Tibial artery (tissue), 4 donors: ENCODE results near the gene SOX11.

ENCODE experiments used
- DNase-seq, 2 donors: peaks; one replicate each; pipeline ENCODE4 v3.0.0-alpha.2; 2019
- H3K27ac ChIP-seq, 2 donors: fragments of 200-600 bp; sonication (generic) in 1 of 2; 1 replicate in 1 of 2; 2 replicates in 1 of 2; pipeline ENCODE4 v1.5.1; 2018 to 2019; ENCODE audit warnings: mild to moderate bottlenecking in 1 of 2
- H3K27me3 ChIP-seq, 2 donors: fragments of 200-600 bp; sonication (generic) in 1 of 2; one replicate each; pipeline versions ENCODE4 v1.5.1 to v1.6.0; 2016 to 2019
- H3K36me3 ChIP-seq, 3 donors: fragments of 200-600 bp; sonication (generic) in 2 of 3; one replicate each; pipeline ENCODE4 v1.5.1; 2016 to 2019; ENCODE audit warnings: mild to moderate bottlenecking in 2 of 3
- H3K4me1 ChIP-seq, 4 donors: fragments of 200-600 bp; sonication (generic) in 2 of 4; 1 replicate in 3 of 4; 2 replicates in 1 of 4; pipeline ENCODE4 v1.5.1; 2016 to 2019
- H3K4me3 ChIP-seq, 2 donors: fragments of 200-600 bp; sonication (generic) in 1 of 2; 1 replicate in 1 of 2; 2 replicates in 1 of 2; pipeline ENCODE4 v1.5.1; 2018 to 2019; ENCODE audit warnings: mild to moderate bottlenecking in 2 of 2
- H3K9me3 ChIP-seq, 3 donors: fragments of 200-600 bp; sonication (generic) in 1 of 3; one replicate each; pipeline ENCODE4 v1.5.1; 2016 to 2019
- CTCF ChIP-seq, 2 experiments: fragments of 200-600 bp in 1 of 2; fragments of 450-650 bp in 1 of 2; IDR thresholded peaks; one replicate each; pipeline ENCODE4 v1.5.1; 2017 to 2019; ENCODE audit warnings: antibody characterized with exemption in 2 of 2, mild to moderate bottlenecking in 1 of 2, moderate library complexity in 1 of 2
- intact Hi-C: fragments of 100-400 bp; cut with DNase I; formaldehyde crosslinking; loops from one replicate; pipeline ENCODE4 v1.15.0; 2023; ENCODE audit warnings: low total_unique reads

The SOX11 gene

GRCh38 chr2:5736886-5737285 lies 44.7 kb downstream of the SOX11 start:
- Histone ChIP-seq H3K36me3 (no peaks in the 10 kb centered on the region), H3K27me3 (no peaks in the 10 kb centered on the region), H3K4me3 (no peak overlapping the region), H3K9me3 (no peaks in the 10 kb centered on the region), H3K27ac (no peak overlapping the region), H3K4me1 (no peaks in the 10 kb centered on the region)
- no peak for DNase-seq
- no peak for TF ChIP-seq CTCF (IDR thresholded peaks at IDR 0.05)
- intact Hi-C loops, result no loop called here

- no peaks in the 10 kb centered on the region for H3K36me3 ChIP-seq
- no peak overlapping the region for H3K4me3 ChIP-seq
- no peak overlapping the region for H3K27ac ChIP-seq
- no peak for DNase-seq
- intact Hi-C loops, result no loop called here
- no peak for TF ChIP-seq CTCF (IDR thresholded peaks at IDR 0.05)
- H3K4me1 ChIP-seq, result no peaks in the 10 kb centered on the region
- H3K27me3 ChIP-seq, result no peaks in the 10 kb centered on the region
- H3K9me3 ChIP-seq, result no peaks in the 10 kb centered on the region
Observed at GRCh38 chr2:5740053-5740452, 47.9 kb downstream of the SOX11 start.

- Histone ChIP-seq H3K27ac (no peak overlapping the region), H3K27me3 (no peaks in the 10 kb centered on the region), H3K9me3 (no peaks in the 10 kb centered on the region), H3K36me3 (no peaks in the 10 kb centered on the region), H3K4me1 (no peaks in the 10 kb centered on the region), H3K4me3 (no peak overlapping the region)
- intact Hi-C loops, result no loop called here
- no peak for DNase-seq
- TF ChIP-seq CTCF (IDR thresholded peaks at IDR 0.05), result no peak
Observed at GRCh38 chr2:5740817-5741216, 48.6 kb downstream of the SOX11 start.

GRCh38 chr2:5741242-5741641 lies 49.1 kb downstream of the SOX11 start:
- no peak overlapping the region for H3K27ac ChIP-seq
- no peak overlapping the region for H3K4me3 ChIP-seq
- H3K4me1 ChIP-seq, result no peaks in the 10 kb centered on the region
- TF ChIP-seq CTCF (IDR thresholded peaks at IDR 0.05), result no peak
- no peaks in the 10 kb centered on the region for H3K9me3 ChIP-seq
- no peak for DNase-seq
- intact Hi-C loops, result no loop called here
- no peaks in the 10 kb centered on the region for H3K27me3 ChIP-seq
- H3K36me3 ChIP-seq, result no peaks in the 10 kb centered on the region

- H3K4me1 ChIP-seq, result no peaks in the 10 kb centered on the region
- no peaks in the 10 kb centered on the region for H3K36me3 ChIP-seq
- no peak for TF ChIP-seq CTCF (IDR thresholded peaks at IDR 0.05)
- intact Hi-C loops, result no loop called here
- no peak overlapping the region for H3K27ac ChIP-seq
- H3K4me3 ChIP-seq, result no peak overlapping the region
- no peaks in the 10 kb centered on the region for H3K27me3 ChIP-seq
- DNase-seq, result no peak
- no peaks in the 10 kb centered on the region for H3K9me3 ChIP-seq
Observed at GRCh38 chr2:5742126-5742525, 49.9 kb downstream of the SOX11 start.

GRCh38 chr2:5748391-5748790 lies 56.2 kb downstream of the SOX11 start:
- TF ChIP-seq CTCF (IDR thresholded peaks at IDR 0.05), result no peak
- no peaks in the 10 kb centered on the region for H3K27me3 ChIP-seq
- no peak overlapping the region for H3K4me3 ChIP-seq
- no peaks in the 10 kb centered on the region for H3K4me1 ChIP-seq
- no peaks in the 10 kb centered on the region for H3K9me3 ChIP-seq
- no peak for DNase-seq
- intact Hi-C loops, result no loop called here
- no peak overlapping the region for H3K27ac ChIP-seq
- no peaks in the 10 kb centered on the region for H3K36me3 ChIP-seq
